A549 (cell line): ENCODE data around the gene CHD8.

ENCODE experiments used
- POLR2A ChIP-seq: IDR thresholded peaks from 2 replicates; pipeline ENCODE4 v1.6.1; 2012; ENCODE audit warnings: mild to moderate bottlenecking, low read length
- RAD21 ChIP-seq, 2 experiments: fragments of >200 bp in 1 of 2; sonication (Bioruptor Twin) in 1 of 2; formaldehyde crosslinking in 1 of 2; IDR thresholded peaks in 1 of 2; conservative IDR thresholded peaks in 1 of 2; 2 replicates in 1 of 2; 3 replicates in 1 of 2; pipeline ENCODE4 v1.6.1; 2012 to 2018; ENCODE audit warnings: inconsistent platforms in 1 of 2
- RNF2 ChIP-seq: fragments of 200-600 bp; sonication (generic); IDR thresholded peaks from 2 replicates; pipeline ENCODE4 v1.6.1; 2016; ENCODE audit warnings: low read depth, mild to moderate bottlenecking, antibody characterized with exemption, moderate library complexity, borderline replicate concordance
- SMC3 ChIP-seq: fragments of >200 bp; sonication (Bioruptor Twin); formaldehyde crosslinking; IDR thresholded peaks from 3 replicates; pipeline ENCODE4 v1.6.1; 2018; ENCODE audit warnings: inconsistent platforms
- TF ChIP-seq, protein P1 (sequence below): fragments of >200 bp; sonication (Bioruptor Twin); formaldehyde crosslinking; IDR thresholded peaks from 3 replicates; pipeline ENCODE4 v1.5.1; 2016

GRCh38 chr14:21367582-21368144 is 88.3 kb downstream of the CHD8 start:
- no peak for TF ChIP-seq RAD21 (conservative IDR thresholded peaks at IDR 0.05 in 1 of 2, IDR thresholded peaks at IDR 0.05 in 1 of 2)
- TF ChIP-seq RNF2 = no peak
- TF ChIP-seq POLR2A = no peak
- TF ChIP-seq SMC3 = no peak
- TF ChIP-seq, protein P1, sequence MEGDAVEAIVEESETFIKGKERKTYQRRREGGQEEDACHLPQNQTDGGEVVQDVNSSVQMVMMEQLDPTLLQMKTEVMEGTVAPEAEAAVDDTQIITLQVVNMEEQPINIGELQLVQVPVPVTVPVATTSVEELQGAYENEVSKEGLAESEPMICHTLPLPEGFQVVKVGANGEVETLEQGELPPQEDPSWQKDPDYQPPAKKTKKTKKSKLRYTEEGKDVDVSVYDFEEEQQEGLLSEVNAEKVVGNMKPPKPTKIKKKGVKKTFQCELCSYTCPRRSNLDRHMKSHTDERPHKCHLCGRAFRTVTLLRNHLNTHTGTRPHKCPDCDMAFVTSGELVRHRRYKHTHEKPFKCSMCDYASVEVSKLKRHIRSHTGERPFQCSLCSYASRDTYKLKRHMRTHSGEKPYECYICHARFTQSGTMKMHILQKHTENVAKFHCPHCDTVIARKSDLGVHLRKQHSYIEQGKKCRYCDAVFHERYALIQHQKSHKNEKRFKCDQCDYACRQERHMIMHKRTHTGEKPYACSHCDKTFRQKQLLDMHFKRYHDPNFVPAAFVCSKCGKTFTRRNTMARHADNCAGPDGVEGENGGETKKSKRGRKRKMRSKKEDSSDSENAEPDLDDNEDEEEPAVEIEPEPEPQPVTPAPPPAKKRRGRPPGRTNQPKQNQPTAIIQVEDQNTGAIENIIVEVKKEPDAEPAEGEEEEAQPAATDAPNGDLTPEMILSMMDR = no peak
